OCI-LY3 (cell line): ENCODE measurements around the gene AHNAK.
"Not testable (repeated sequence)": the region's sequence is repeated elsewhere in the genome, so short reads cannot be mapped to it uniquely, and the experiment has no call there.

ENCODE experiments used
- EZH2phosphoT487 ChIP-seq: fragments of 200-600 bp; shearing (Covaris generic); IDR thresholded peaks from 2 replicates; pipeline ENCODE4 v1.6.1; 2018; ENCODE audit warnings: antibody characterized with exemption, mixed run types, low read depth
- TF ChIP-seq, protein P1 (sequence below): fragments of 200-600, 300-600 bp; sonication (generic); IDR thresholded peaks from 2 replicates; pipeline ENCODE4 v1.5.1; 2014; ENCODE audit warnings: antibody characterized with exemption, low read length, low read depth

DNA sequence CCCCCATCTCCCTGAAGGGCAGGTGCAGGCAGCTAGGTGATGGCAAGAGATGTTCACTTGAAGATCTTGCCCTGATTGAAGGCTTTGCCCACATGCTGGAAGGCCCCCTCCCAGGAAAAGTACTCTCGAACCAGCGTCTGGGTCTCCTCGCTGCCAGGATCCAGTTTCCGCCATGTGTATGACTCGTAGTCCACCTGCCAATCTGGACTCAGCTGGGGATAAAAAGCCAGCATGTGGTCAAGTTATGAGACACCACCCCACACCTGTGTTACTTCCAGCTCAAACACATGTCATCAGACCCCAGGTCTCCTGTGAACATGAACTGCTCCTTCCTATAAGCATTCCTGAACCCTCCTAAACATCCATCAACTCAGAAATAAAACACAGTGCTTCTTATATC, 13.0 kb upstream of the AHNAK start:
- TF ChIP-seq, protein P1, sequence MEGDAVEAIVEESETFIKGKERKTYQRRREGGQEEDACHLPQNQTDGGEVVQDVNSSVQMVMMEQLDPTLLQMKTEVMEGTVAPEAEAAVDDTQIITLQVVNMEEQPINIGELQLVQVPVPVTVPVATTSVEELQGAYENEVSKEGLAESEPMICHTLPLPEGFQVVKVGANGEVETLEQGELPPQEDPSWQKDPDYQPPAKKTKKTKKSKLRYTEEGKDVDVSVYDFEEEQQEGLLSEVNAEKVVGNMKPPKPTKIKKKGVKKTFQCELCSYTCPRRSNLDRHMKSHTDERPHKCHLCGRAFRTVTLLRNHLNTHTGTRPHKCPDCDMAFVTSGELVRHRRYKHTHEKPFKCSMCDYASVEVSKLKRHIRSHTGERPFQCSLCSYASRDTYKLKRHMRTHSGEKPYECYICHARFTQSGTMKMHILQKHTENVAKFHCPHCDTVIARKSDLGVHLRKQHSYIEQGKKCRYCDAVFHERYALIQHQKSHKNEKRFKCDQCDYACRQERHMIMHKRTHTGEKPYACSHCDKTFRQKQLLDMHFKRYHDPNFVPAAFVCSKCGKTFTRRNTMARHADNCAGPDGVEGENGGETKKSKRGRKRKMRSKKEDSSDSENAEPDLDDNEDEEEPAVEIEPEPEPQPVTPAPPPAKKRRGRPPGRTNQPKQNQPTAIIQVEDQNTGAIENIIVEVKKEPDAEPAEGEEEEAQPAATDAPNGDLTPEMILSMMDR, result not testable (repeated sequence)
- not testable (repeated sequence) for TF ChIP-seq EZH2phosphoT487
